IMR-90 (cell line): ENCODE data around the gene ENO4.
A peak's percentile ranks its signal among the peaks of the same experiment; 100 is the strongest.

Experiments used
- BHLHE40 ChIP-seq: fragments of 150-350 bp; IDR thresholded peaks from 2 replicates; pipeline ENCODE4 v1.6.1; 2016; ENCODE audit warnings: mild to moderate bottlenecking, low read depth, low read length
- CEBPB ChIP-seq: IDR thresholded peaks from 2 replicates; pipeline ENCODE4 v1.6.1; 2012; ENCODE audit warnings: low read depth, low read length, improper control_type of control experiment
- CTCF ChIP-seq: conservative IDR thresholded peaks from 2 replicates; pipeline ENCODE4 v1.5.1; 2012; ENCODE audit warnings: mild to moderate bottlenecking, low read depth, low read length, improper control_type of control experiment
- ELK1 ChIP-seq: fragments of 150-350 bp; IDR thresholded peaks from 2 replicates; pipeline ENCODE4 v1.6.1; 2016; ENCODE audit warnings: low read depth, mild to moderate bottlenecking, low read length, moderate library complexity, borderline replicate concordance
- MAZ ChIP-seq: IDR thresholded peaks from 2 replicates; pipeline ENCODE4 v1.6.1; 2012; ENCODE audit warnings: low read depth, mild to moderate bottlenecking, low read length, improper control_type of control experiment, moderate library complexity, borderline replicate concordance
- MXI1 ChIP-seq: IDR thresholded peaks from 2 replicates; pipeline ENCODE4 v1.6.1; 2012; ENCODE audit warnings: low read depth, mild to moderate bottlenecking, low read length, moderate library complexity, borderline replicate concordance
- POLR2A ChIP-seq: IDR thresholded peaks from 2 replicates; pipeline ENCODE4 v1.6.1; 2012; ENCODE audit warnings: mild to moderate bottlenecking, low read depth, low read length
- RAD21 ChIP-seq: IDR thresholded peaks from 2 replicates; pipeline ENCODE4 v1.6.1; 2012; ENCODE audit warnings: low read length, improper control_type of control experiment
- TF ChIP-seq, protein P1 (sequence below): fragments of 150-350 bp; IDR thresholded peaks from 2 replicates; pipeline ENCODE4 v1.6.1; 2017; ENCODE audit warnings: mild to moderate bottlenecking, antibody characterized with exemption, low read length, low read depth

- TF ChIP-seq CTCF (0 out of 2 replicates have a peak, but pooled peaks have one; percentile 12), POLR2A (no peak), CEBPB (no peak), RAD21 (no peak; the same call in 1 of the 2 replicates), MAZ (no peak), BHLHE40 (no peak), MXI1 (no peak), ELK1 (no peak)
- TF ChIP-seq, protein P1, sequence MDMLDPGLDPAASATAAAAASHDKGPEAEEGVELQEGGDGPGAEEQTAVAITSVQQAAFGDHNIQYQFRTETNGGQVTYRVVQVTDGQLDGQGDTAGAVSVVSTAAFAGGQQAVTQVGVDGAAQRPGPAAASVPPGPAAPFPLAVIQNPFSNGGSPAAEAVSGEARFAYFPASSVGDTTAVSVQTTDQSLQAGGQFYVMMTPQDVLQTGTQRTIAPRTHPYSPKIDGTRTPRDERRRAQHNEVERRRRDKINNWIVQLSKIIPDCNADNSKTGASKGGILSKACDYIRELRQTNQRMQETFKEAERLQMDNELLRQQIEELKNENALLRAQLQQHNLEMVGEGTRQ = no peak
These were observed 22.1 kb upstream of the ENO4 start for GRCh38 chr10:116827214-116827671.
